Left lung (tissue), 10 donors: ENCODE data around the gene F11. TPM values are rescaled to one million over a fixed set of nuclear protein-coding genes. Genes with fewer than 3 reads are reported as not detected.
"Not testable (repeated sequence)": the region's sequence is repeated elsewhere in the genome, so short reads cannot be mapped to it uniquely, and the experiment has no call there.

Experiments used
- ATAC-seq: fragments of 200-7000 bp; cut with Tn5 transposase; one replicate; pipeline ENCODE4 v1.9.1; 2020; ENCODE audit warnings: moderate library complexity
- DNase-seq, 4 donors: peaks; one replicate each; pipeline ENCODE4 v3.0.0-alpha.2; 2013 to 2020
- H3K27ac ChIP-seq, 2 donors: fragments of 200-600 bp; sonication (generic) in 1 of 2; one replicate each; pipeline versions ENCODE4 v1.5.0 to v1.8.0; 2020 to 2021
- H3K27me3 ChIP-seq, 2 donors: fragments of 200-600 bp; sonication (generic) in 1 of 2; one replicate each; pipeline versions ENCODE4 v1.5.0 to v1.8.0; 2020 to 2021
- H3K36me3 ChIP-seq, 2 donors: fragments of 200-600 bp; sonication (generic) in 1 of 2; one replicate each; pipeline versions ENCODE4 v1.5.0 to v1.8.0; 2020 to 2021
- H3K4me1 ChIP-seq, 2 donors: fragments of 200-600 bp; one replicate each; pipeline ENCODE4 v1.8.0; 2021
- H3K4me3 ChIP-seq, 2 donors: fragments of 200-600 bp; sonication (generic) in 1 of 2; one replicate each; pipeline versions ENCODE4 v1.5.0 to v1.8.0; 2020 to 2021; ENCODE audit warnings: mild to moderate bottlenecking in 1 of 2
- H3K9me3 ChIP-seq, 2 donors: fragments of 200-600 bp; sonication (generic) in 1 of 2; one replicate each; pipeline versions ENCODE4 v1.5.0 to v1.8.0; 2020 to 2021
- intact Hi-C, 2 donors: fragments of 100-400 bp; cut with DNase I; formaldehyde crosslinking; loops; one replicate each; pipeline versions ENCODE4 v1.11.2 to v1.14.2; 2022
- polyA plus RNA-seq, 6 donors: library from polyadenylated mRNA; unstranded; fragments of 120-200 nt; gene quantifications; one replicate each; pipeline ENCODE4 v1.2.1, GENCODE V29; 2013; ENCODE audit not compliant: insufficient read length in 6 of 6
- total RNA-seq, 2 donors: library from RNA; stranded (reverse); fragmentation: NEBNext Ultra II Directional; extraction: Animal tissue kit (Norgen Biotek cat#: 25700); gene quantifications; one replicate each; pipeline ENCODE4 v1.2.1, GENCODE V29; 2021
- TF ChIP-seq, protein P1 (sequence below), 2 donors: fragments of 200-600 bp; sonication (generic) in 1 of 2; IDR thresholded peaks; one replicate each; pipeline versions ENCODE4 v1.5.0 to v1.8.0; 2021; ENCODE audit warnings: antibody characterized with exemption in 2 of 2
- donor health status: DM: no; HTN: yes; CAD: no.
- donor health status: DM: no; HTN: no; CAD: no.

Gene F11
- total and polyA plus RNA-seq, 8 donors = 0.46 to 5.4 (median 1.2) TPM

DNA sequence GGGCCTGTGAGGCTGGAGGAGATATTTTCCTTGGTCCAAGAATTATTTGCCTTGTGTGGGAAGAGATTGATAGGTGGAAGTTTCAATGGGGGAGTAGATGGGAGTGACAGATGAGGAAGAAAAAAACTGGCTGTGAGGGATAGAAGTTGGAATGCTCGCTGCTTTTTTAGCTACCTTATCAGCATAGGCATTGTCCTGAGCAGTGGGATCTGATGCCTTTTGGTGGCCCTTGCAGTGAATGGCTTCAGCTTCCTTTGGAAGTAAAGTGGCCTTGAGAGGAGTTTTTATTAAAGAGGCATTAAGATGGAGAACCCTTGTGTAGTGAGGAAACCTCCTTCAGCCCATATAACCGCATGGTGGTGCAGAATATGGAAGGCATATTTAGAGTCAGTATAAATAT is 22.7 kb upstream of the F11 start:
- no peaks in the 10 kb centered on the region for H3K4me1 ChIP-seq
- TF ChIP-seq, protein P1, sequence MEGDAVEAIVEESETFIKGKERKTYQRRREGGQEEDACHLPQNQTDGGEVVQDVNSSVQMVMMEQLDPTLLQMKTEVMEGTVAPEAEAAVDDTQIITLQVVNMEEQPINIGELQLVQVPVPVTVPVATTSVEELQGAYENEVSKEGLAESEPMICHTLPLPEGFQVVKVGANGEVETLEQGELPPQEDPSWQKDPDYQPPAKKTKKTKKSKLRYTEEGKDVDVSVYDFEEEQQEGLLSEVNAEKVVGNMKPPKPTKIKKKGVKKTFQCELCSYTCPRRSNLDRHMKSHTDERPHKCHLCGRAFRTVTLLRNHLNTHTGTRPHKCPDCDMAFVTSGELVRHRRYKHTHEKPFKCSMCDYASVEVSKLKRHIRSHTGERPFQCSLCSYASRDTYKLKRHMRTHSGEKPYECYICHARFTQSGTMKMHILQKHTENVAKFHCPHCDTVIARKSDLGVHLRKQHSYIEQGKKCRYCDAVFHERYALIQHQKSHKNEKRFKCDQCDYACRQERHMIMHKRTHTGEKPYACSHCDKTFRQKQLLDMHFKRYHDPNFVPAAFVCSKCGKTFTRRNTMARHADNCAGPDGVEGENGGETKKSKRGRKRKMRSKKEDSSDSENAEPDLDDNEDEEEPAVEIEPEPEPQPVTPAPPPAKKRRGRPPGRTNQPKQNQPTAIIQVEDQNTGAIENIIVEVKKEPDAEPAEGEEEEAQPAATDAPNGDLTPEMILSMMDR (IDR thresholded peaks at IDR 0.05) = no peak
- H3K36me3 ChIP-seq = no peaks in the 10 kb centered on the region
- ATAC-seq (no peak), DNase-seq (no peak)
- intact Hi-C loops = no loop called here
- no peaks in the 10 kb centered on the region for H3K27me3 ChIP-seq
- H3K4me3 ChIP-seq = no peak overlapping the region
- H3K9me3 ChIP-seq = peaks cover 0 to 4% of the 10 kb centered on the region in 2 donors
- no peak overlapping the region for H3K27ac ChIP-seq

DNA sequence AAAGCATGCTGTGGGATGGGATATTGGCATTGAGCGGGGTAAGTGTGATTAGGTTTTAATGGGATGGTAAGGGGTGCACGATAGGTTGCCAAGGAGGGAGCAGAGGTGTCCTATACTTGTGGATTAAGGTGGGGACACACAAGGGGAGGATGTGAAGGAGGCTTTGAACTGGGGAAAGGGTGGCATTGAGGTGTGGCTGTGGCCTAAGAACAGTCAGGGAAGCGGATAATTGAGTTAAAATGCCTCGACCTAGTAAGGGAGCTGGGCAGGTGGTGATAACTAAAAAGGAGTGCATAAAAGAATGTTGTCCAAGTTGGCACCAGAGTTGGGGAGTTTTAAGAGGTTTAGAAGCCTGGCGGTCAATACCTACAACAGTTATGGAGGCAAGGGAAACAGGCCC is 21.2 kb upstream of the F11 start:
- intact Hi-C loops = no loop called here
- H3K9me3 ChIP-seq = peaks cover 0 to 4% of the 10 kb centered on the region in 2 donors
- TF ChIP-seq, protein P1 (IDR thresholded peaks at IDR 0.05) = no peak

DNA sequence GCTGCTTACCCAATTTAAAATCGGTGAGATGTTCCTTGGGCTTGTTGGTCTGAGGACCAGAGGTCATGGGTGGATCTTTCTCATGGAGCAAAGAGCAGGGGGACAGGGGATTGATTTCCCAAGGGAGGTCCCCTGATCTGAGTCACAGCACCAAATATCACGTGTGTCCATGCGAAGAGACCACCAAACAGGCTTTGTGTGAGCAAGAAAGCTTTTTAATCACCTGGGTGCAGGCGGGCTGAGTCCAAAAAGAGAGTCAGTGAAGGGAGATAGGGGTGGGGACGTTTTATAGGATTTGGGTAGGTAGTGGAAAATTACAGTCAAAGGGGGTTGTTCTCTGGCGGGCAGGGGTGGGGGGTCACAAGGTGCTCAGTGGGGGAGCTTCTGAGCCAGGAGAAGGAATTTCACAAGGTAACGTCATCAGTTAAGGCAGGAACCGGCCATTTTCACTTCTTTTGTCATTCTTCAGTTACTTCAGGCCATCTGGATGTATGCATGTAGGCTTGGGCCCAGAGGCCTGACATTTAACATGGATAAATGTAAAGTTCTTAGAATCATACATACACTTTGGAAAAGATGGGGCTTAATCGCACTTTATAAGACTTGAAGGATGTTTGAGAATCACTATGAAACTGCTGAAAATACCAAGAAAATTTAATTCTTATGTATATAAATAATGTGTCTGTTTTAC is 18.8 kb upstream of the F11 start:
- ATAC-seq, H3K36me3 ChIP-seq, H3K4me1 ChIP-seq, H3K9me3 ChIP-seq, H3K27me3 ChIP-seq, DNase-seq, H3K27ac ChIP-seq, H3K4me3 ChIP-seq, intact Hi-C loops: not testable (repeated sequence)

More for the DNA sequence above, 21.2 kb upstream of the F11 start:
- DNase-seq (no peak), ATAC-seq (no peak)
- Histone ChIP-seq H3K27me3 (no peaks in the 10 kb centered on the region), H3K4me3 (no peak overlapping the region), H3K27ac (no peak overlapping the region), H3K4me1 (no peaks in the 10 kb centered on the region), H3K36me3 (no peaks in the 10 kb centered on the region)

DNA sequence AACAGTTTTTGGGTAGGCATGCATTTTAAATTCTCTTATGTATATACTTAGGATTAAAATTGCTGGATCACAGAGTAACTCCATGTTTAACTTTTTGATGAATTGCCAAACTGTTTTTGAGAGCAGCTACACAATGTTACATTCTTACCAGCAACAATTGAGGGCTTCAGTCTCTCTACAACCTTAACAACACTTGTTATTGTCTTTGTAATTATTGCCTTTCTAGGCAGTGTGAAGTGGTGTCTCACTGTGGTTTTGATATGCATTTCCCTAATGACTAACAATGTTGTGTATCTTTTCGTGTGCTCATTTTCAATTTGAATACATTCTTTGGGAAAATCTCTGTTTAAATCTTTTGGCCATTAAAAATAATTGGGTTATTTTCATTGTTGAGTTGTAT is 17.3 kb upstream of the F11 start:
- TF ChIP-seq, protein P1 (IDR thresholded peaks at IDR 0.05) = no peak
- H3K27ac ChIP-seq = no peak overlapping the region

DNA sequence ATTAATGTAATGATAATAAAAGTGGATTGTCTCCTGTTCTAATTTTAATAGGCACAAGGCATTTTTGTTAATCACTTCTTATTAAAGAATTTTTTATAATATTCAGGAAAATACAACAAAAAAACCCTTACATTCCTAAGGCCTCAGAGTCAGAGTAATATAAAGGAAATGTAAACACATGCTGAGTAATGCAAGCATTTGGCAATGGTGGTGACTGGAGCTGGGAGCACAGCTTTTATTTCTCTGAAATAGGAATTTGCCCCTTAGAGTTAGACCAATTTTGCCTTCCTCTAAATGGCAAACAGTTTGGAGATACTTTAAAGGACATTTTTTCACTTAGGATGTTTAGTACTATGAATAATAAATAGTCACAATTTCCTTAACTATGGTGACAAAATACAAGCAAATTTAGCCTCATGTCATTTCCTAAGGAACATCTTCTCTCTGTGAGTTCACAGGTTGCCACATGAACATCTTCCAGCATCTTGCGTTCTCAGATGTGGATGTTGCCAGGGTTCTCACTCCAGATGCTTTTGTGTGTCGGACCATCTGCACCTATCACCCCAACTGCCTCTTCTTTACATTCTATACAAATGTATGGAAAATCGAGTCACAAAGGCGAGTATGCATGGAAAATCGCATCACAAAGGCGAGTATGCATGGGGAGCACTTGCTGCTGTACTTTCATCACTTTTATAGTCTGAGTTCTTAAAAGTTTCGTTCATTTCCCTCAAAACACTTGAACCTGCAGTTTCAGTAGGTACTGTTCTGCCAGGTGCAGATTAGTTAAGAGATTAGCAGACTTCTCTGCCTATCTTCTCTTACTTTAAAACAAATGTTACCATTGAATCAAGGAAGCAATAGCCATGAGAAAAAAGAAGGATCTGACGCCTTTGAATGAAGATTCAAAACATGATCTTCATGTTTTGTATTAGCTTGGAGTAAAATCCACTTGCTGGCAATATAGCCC is 15.9 kb upstream of the F11 start:
- intact Hi-C loops = no loop called here

More for the DNA sequence above, 17.3 kb upstream of the F11 start:
- Histone ChIP-seq H3K4me1 (no peaks in the 10 kb centered on the region), H3K27me3 (no peaks in the 10 kb centered on the region), H3K36me3 (no peaks in the 10 kb centered on the region), H3K9me3 (peaks cover 0 to 4% of the 10 kb centered on the region in 2 donors), H3K4me3 (no peak overlapping the region)
- DNase-seq (no peak), ATAC-seq (no peak)
- intact Hi-C loops = no loop called here

More for the DNA sequence above, 15.9 kb upstream of the F11 start:
- Histone ChIP-seq H3K4me3 (no peak overlapping the region), H3K9me3 (peaks cover 0 to 4% of the 10 kb centered on the region in 2 donors), H3K27me3 (no peaks in the 10 kb centered on the region), H3K4me1 (no peaks in the 10 kb centered on the region), H3K36me3 (no peaks in the 10 kb centered on the region), H3K27ac (no peak overlapping the region)
- no peak for DNase-seq
- no peak for ATAC-seq
- TF ChIP-seq, protein P1 (IDR thresholded peaks at IDR 0.05) = no peak
